Hematopoietic multipotent progenitor cell (in vitro differentiated cells): Measurements from ENCODE around the gene LZTFL1. TPM values are rescaled to one million over a fixed set of nuclear protein-coding genes. Genes with fewer than 3 reads are reported as not detected.

ENCODE experiments used
- DNase-seq, 3 donors: peaks; one replicate each; pipeline ENCODE4 v3.0.0-alpha.2; 2011 to 2015; ENCODE audit warnings: low read depth in 2 of 3, low spot score in 2 of 3
- total RNA-seq: library from RNA; depleted of rRNA; stranded (reverse); fragments of >200 nt; gene quantifications from one replicate; pipeline ENCODE4 v1.2.3, GENCODE V29; 2012

LZTFL1 gene
- 10.0 TPM for total RNA-seq

- DNase-seq, result peak; percentile 75 to 98 (median 96)
These were observed at the start of gene LZTFL1 for GRCh38 chr3:45841757-45842491. LZTFL1 (minus strand) TSS chr3:45842119; CDS start chr3:45841991, 128 bp downstream.

GRCh38 chr3:45890405-45890804 is 48.5 kb upstream of the LZTFL1 start:
- peak in 1 of 3 donors; percentile 44 for DNase-seq

GRCh38 chr3:45889337-45889736 is 47.4 kb upstream of the LZTFL1 start:
- peak in 1 of 3 donors; percentile 35 for DNase-seq

- no peak for DNase-seq
These were observed 46.0 kb upstream of the LZTFL1 start for GRCh38 chr3:45887759-45888511.

- no peak for DNase-seq
These were observed 45.4 kb upstream of the LZTFL1 start for GRCh38 chr3:45887285-45887684.

GRCh38 chr3:45885979-45886705 is 44.2 kb upstream of the LZTFL1 start, which contains the start of gene CCR9:
CCR9 (plus strand) TSS chr3:45886543; CDS start chr3:45894934, 8,391 bp downstream.
- DNase-seq, result no peak

- DNase-seq, result no peak
These were observed 42.7 kb upstream of the LZTFL1 start for GRCh38 chr3:45884368-45885201.

GRCh38 chr3:45881078-45882022 is 39.4 kb upstream of the LZTFL1 start:
- no peak for DNase-seq

GRCh38 chr3:45880725-45881077 is 38.8 kb upstream of the LZTFL1 start:
- no peak for DNase-seq

- DNase-seq, result no peak
These were observed 36.2 kb upstream of the LZTFL1 start for GRCh38 chr3:45878124-45878523.

- peak in 1 of 3 donors; percentile 67 for DNase-seq
These were observed 32.9 kb upstream of the LZTFL1 start for GRCh38 chr3:45874677-45875346.

GRCh38 chr3:45873638-45874037 is 31.7 kb upstream of the LZTFL1 start:
- no peak for DNase-seq

- no peak for DNase-seq
These were observed 31.1 kb upstream of the LZTFL1 start for GRCh38 chr3:45873036-45873435.

GRCh38 chr3:45872569-45872968 is 30.6 kb upstream of the LZTFL1 start:
- no peak for DNase-seq

- DNase-seq, result no peak
These were observed 29.9 kb upstream of the LZTFL1 start for GRCh38 chr3:45871780-45872179.

- peak; percentile 46 to 96 (median 71) for DNase-seq
These were observed 28.2 kb upstream of the LZTFL1 start for GRCh38 chr3:45870099-45870498.

- DNase-seq, result no peak
These were observed 27.7 kb upstream of the LZTFL1 start for GRCh38 chr3:45869638-45870037.

- DNase-seq, result no peak
These were observed 26.7 kb upstream of the LZTFL1 start for GRCh38 chr3:45868650-45869049.

- DNase-seq, result peak in 2 of 3 donors; percentile 40 to 75
These were observed 26.3 kb upstream of the LZTFL1 start for GRCh38 chr3:45868213-45868612.
